GM12878 (cell line): ENCODE results near the gene SUSD6. TPM values are rescaled to one million over a fixed set of nuclear protein-coding genes. Genes with fewer than 3 reads are reported as not detected.
A peak's percentile ranks its signal among the peaks of the same experiment; 100 is the strongest.

Experiments
- BCL11A ChIP-seq: IDR thresholded peaks from 2 replicates; pipeline ENCODE4 v1.6.1; 2011; ENCODE audit warnings: low read depth, low read length
- CBFB ChIP-seq: IDR thresholded peaks from 2 replicates; pipeline ENCODE4 v1.6.1; 2016; ENCODE audit warnings: antibody characterized with exemption, low read depth
- CHD1 ChIP-seq: IDR thresholded peaks from 2 replicates; pipeline ENCODE4 v1.6.1; 2012; ENCODE audit warnings: low read depth, low read length, improper control_type of control experiment
- CHD4 ChIP-seq: fragments of 200-600 bp; sonication (generic); IDR thresholded peaks from 2 replicates; pipeline ENCODE4 v1.6.1; 2016; ENCODE audit warnings: mild to moderate bottlenecking
- DPF2 ChIP-seq: fragments of 450-650 bp; IDR thresholded peaks from 2 replicates; pipeline ENCODE4 v1.6.1; 2017; ENCODE audit warnings: mild to moderate bottlenecking
- EP300 ChIP-seq, 2 experiments: fragments of 150-350 bp in 1 of 2; IDR thresholded peaks; 2 replicates each; pipeline ENCODE4 v1.6.1; 2011 to 2012; ENCODE audit warnings: low read depth in 2 of 2, low read length in 2 of 2, borderline replicate concordance in 1 of 2, improper control_type of control experiment in 1 of 2, inconsistent platforms in 1 of 2; ENCODE audit not compliant: control insufficient read depth in 1 of 2
- HDAC2 ChIP-seq: fragments of 200-600 bp; sonication (generic); IDR thresholded peaks from 2 replicates; pipeline ENCODE4 v1.6.1; 2017
- MTA2 ChIP-seq: fragments of 450-650 bp; IDR thresholded peaks from 2 replicates; pipeline ENCODE4 v1.6.1; 2016; ENCODE audit warnings: low read depth, mild to moderate bottlenecking, moderate library complexity
- NBN ChIP-seq: fragments of 450-650 bp; IDR thresholded peaks from 2 replicates; pipeline ENCODE4 v1.6.1; 2016
- NFXL1 ChIP-seq: fragments of 450-650 bp; IDR thresholded peaks from 2 replicates; pipeline ENCODE4 v1.6.1; 2017; ENCODE audit warnings: antibody characterized with exemption, mild to moderate bottlenecking, borderline replicate concordance
- POU2F2 ChIP-seq: IDR thresholded peaks from 3 replicates; pipeline ENCODE4 v1.6.1; 2011; ENCODE audit warnings: low read depth, mild to moderate bottlenecking, low read length, borderline replicate concordance
- RBBP5 ChIP-seq: fragments of 200-600 bp; sonication (generic); conservative IDR thresholded peaks from 2 replicates; pipeline ENCODE4 v1.6.1; 2016
- RCOR1 ChIP-seq: conservative IDR thresholded peaks from 2 replicates; pipeline ENCODE4 v1.6.1; 2012; ENCODE audit warnings: low read depth, low read length, improper control_type of control experiment
- SUZ12 ChIP-seq: fragments of 200-600 bp; sonication (generic); IDR thresholded peaks from one replicate; pipeline ENCODE4 v1.6.1; 2018; ENCODE audit warnings: antibody characterized with exemption, mild to moderate bottlenecking; ENCODE audit not compliant: unreplicated experiment
- TBL1XR1 ChIP-seq: IDR thresholded peaks from 2 replicates; pipeline ENCODE4 v1.6.1; 2012; ENCODE audit warnings: low read depth, low read length, improper control_type of control experiment
- polyA plus RNA-seq, 11 experiments: library from polyadenylated mRNA; depleted of rRNA in 4 of 11; unstranded in 6 of 11; stranded (reverse) in 5 of 11; fragments of >200 nt; fragmentation: Nextera tagmentation in 4 of 11; fragmentation: Illumina TruSeq in 1 of 11; extraction: Ambion mirVana in 4 of 11; extraction: Trizol in 1 of 11; gene quantifications; 1 replicate in 1 of 11; 2 replicates in 10 of 11; pipeline versions ENCODE4 v1.2.1 to v1.2.3, GENCODE V29; 2011 to 2016; ENCODE audit warnings: inconsistent platforms in 2 of 11, missing spikeins in 2 of 11, low read depth in 1 of 11
- total RNA-seq, 4 experiments: library from RNA; depleted of rRNA in 3 of 4; stranded (reverse); fragments of >200 nt in 3 of 4; fragmentation: Illumina TruSeq in 1 of 4; extraction: Trizol in 1 of 4; gene quantifications; 2 replicates each; pipeline versions ENCODE4 v1.2.1 to v1.2.3, GENCODE V29; 2013 to 2021
- TF ChIP-seq, protein P1 (sequence below): fragments of 450-650 bp; formaldehyde crosslinking; IDR thresholded peaks from 2 replicates; pipeline ENCODE4 v1.4.0; 2022; ENCODE audit warnings: mild to moderate bottlenecking, moderate library complexity
- TF ChIP-seq, protein P2 (sequence below): IDR thresholded peaks from 2 replicates; pipeline ENCODE4 v1.6.1; 2011; ENCODE audit warnings: mild to moderate bottlenecking, low read depth, low read length, moderate library complexity; ENCODE audit not compliant: insufficient replicate concordance
- TF ChIP-seq, protein P3 (sequence below): fragments of 450-650 bp; IDR thresholded peaks from 2 replicates; pipeline ENCODE4 v1.6.1; 2017; ENCODE audit warnings: mild to moderate bottlenecking, moderate library complexity
- TF ChIP-seq, protein P4 (sequence below): fragments of 450-650 bp; formaldehyde crosslinking; IDR thresholded peaks from 2 replicates; pipeline ENCODE4 v1.4.0; 2020; ENCODE audit warnings: mild to moderate bottlenecking, moderate library complexity

The SUSD6 gene
- total and polyA plus RNA-seq, 10 of the 15 experiments (the other 5 are each of a cell fraction or from before 2014, with no cell fraction given) = 6.6 to 39.8 (median 20.2) TPM

DNA sequence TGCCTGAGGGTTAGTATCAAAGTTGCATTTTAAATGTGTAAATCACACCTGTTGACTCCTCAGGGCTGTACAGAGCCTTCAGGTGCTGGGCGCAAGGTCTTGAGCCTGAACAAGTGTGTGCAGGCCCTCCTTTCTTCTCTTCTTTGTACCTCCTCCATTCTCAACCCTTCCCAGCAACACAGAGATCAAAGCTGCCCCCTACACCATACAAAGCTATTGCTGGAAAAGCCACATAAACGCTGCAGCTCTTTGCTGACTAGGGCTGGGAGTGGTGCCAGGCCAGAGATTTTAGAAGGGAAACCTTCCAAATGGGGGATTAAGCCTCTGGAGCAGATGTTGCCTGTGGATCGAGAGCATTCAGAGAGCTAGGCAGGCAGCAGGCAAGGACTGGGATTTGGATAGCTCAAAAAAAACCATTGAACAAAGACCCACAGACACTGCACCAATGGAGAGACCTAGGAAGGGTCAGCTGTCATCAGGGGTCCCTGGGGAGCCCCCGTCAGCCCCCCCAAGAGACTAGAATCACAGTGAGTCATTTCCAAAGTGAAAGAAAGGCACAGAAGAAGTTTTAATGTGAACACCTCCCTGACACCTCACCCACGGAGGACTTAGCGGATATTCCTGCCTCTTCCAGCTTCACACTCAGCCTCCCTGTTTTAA lies 18.2 kb upstream of the SUSD6 start (continued):
- no peak for TF ChIP-seq TBL1XR1
- no peak for TF ChIP-seq CHD4
- 0 out of 2 replicates have a peak, but pooled peaks have one; percentile 26 for TF ChIP-seq MTA2
- TF ChIP-seq, protein P1, sequence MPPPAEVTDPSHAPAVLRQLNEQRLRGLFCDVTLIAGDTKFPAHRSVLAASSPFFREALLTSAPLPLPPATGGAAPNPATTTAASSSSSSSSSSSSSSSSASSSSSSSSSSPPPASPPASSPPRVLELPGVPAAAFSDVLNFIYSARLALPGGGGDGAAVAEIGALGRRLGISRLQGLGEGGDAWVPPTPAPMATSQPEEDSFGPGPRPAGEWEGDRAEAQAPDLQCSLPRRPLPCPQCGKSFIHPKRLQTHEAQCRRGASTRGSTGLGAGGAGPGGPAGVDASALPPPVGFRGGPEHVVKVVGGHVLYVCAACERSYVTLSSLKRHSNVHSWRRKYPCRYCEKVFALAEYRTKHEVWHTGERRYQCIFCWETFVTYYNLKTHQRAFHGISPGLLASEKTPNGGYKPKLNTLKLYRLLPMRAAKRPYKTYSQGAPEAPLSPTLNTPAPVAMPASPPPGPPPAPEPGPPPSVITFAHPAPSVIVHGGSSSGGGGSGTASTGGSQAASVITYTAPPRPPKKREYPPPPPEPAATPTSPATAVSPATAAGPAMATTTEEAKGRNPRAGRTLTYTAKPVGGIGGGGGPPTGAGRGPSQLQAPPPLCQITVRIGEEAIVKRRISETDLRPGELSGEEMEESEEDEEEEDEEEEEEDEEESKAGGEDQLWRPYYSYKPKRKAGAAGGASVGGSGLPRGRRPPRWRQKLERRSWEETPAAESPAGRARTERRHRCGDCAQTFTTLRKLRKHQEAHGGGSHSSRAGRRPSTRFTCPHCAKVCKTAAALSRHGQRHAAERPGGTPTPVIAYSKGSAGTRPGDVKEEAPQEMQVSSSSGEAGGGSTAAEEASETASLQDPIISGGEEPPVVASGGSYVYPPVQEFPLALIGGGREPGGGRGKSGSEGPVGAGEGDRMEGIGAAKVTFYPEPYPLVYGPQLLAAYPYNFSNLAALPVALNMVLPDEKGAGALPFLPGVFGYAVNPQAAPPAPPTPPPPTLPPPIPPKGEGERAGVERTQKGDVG (CRISPR knock-in tag) = no peak
- no peak for TF ChIP-seq SUZ12
- TF ChIP-seq, protein P2, sequence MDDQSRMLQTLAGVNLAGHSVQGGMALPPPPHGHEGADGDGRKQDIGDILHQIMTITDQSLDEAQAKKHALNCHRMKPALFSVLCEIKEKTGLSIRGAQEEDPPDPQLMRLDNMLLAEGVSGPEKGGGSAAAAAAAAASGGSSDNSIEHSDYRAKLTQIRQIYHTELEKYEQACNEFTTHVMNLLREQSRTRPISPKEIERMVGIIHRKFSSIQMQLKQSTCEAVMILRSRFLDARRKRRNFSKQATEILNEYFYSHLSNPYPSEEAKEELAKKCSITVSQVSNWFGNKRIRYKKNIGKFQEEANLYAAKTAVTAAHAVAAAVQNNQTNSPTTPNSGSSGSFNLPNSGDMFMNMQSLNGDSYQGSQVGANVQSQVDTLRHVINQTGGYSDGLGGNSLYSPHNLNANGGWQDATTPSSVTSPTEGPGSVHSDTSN = no peak
- no peak for TF ChIP-seq DPF2
- TF ChIP-seq CHD1 = no peak
- no peak for TF ChIP-seq POU2F2
- no peak for TF ChIP-seq HDAC2
- TF ChIP-seq NFXL1 = no peak
- TF ChIP-seq, protein P3, sequence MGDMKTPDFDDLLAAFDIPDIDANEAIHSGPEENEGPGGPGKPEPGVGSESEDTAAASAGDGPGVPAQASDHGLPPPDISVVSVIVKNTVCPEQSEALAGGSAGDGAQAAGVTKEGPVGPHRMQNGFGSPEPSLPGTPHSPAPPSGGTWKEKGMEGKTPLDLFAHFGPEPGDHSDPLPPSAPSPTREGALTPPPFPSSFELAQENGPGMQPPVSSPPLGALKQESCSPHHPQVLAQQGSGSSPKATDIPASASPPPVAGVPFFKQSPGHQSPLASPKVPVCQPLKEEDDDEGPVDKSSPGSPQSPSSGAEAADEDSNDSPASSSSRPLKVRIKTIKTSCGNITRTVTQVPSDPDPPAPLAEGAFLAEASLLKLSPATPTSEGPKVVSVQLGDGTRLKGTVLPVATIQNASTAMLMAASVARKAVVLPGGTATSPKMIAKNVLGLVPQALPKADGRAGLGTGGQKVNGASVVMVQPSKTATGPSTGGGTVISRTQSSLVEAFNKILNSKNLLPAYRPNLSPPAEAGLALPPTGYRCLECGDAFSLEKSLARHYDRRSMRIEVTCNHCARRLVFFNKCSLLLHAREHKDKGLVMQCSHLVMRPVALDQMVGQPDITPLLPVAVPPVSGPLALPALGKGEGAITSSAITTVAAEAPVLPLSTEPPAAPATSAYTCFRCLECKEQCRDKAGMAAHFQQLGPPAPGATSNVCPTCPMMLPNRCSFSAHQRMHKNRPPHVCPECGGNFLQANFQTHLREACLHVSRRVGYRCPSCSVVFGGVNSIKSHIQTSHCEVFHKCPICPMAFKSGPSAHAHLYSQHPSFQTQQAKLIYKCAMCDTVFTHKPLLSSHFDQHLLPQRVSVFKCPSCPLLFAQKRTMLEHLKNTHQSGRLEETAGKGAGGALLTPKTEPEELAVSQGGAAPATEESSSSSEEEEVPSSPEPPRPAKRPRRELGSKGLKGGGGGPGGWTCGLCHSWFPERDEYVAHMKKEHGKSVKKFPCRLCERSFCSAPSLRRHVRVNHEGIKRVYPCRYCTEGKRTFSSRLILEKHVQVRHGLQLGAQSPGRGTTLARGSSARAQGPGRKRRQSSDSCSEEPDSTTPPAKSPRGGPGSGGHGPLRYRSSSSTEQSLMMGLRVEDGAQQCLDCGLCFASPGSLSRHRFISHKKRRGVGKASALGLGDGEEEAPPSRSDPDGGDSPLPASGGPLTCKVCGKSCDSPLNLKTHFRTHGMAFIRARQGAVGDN = no peak
- TF ChIP-seq CBFB = no peak
- TF ChIP-seq, protein P4, sequence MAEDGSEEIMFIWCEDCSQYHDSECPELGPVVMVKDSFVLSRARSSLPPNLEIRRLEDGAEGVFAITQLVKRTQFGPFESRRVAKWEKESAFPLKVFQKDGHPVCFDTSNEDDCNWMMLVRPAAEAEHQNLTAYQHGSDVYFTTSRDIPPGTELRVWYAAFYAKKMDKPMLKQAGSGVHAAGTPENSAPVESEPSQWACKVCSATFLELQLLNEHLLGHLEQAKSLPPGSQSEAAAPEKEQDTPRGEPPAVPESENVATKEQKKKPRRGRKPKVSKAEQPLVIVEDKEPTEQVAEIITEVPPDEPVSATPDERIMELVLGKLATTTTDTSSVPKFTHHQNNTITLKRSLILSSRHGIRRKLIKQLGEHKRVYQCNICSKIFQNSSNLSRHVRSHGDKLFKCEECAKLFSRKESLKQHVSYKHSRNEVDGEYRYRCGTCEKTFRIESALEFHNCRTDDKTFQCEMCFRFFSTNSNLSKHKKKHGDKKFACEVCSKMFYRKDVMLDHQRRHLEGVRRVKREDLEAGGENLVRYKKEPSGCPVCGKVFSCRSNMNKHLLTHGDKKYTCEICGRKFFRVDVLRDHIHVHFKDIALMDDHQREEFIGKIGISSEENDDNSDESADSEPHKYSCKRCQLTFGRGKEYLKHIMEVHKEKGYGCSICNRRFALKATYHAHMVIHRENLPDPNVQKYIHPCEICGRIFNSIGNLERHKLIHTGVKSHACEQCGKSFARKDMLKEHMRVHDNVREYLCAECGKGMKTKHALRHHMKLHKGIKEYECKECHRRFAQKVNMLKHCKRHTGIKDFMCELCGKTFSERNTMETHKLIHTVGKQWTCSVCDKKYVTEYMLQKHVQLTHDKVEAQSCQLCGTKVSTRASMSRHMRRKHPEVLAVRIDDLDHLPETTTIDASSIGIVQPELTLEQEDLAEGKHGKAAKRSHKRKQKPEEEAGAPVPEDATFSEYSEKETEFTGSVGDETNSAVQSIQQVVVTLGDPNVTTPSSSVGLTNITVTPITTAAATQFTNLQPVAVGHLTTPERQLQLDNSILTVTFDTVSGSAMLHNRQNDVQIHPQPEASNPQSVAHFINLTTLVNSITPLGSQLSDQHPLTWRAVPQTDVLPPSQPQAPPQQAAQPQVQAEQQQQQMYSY = no peak
- TF ChIP-seq RBBP5 = no peak
- no peak for TF ChIP-seq EP300 (IDR thresholded peaks at IDR 0.05; ENCODE audit: borderline replicate concordance in 1 of 2, control insufficient read depth in 1 of 2, low read depth in 2 of 2, low read length in 2 of 2)
- TF ChIP-seq NBN = no peak
- peak; percentile 63; the same call in 1 of the 2 replicates for TF ChIP-seq BCL11A
- TF ChIP-seq RCOR1 = no peak
